Measurements from ENCODE around the gene MCF2L2.
"Not testable (repeated sequence)": the region's sequence is repeated elsewhere in the genome, so short reads cannot be mapped to it uniquely, and the experiment has no call there.

The MCF2L2 gene

GRCh38 chr3:183394150-183394549 is 34.3 kb downstream of the MCF2L2 start:
- DNase-seq, result no peak

- no peak for DNase-seq
Measured at GRCh38 chr3:183393625-183394024, 34.8 kb downstream of the MCF2L2 start.

GRCh38 chr3:183392186-183393034 is 36.0 kb downstream of the MCF2L2 start:
- DNase-seq, result no peak

GRCh38 chr3:183391460-183391859 is 37.0 kb downstream of the MCF2L2 start:
- DNase-seq, result no peak

- DNase-seq, result no peak
Measured at GRCh38 chr3:183390844-183391243, 37.6 kb downstream of the MCF2L2 start.

- no peak for DNase-seq
Measured at GRCh38 chr3:183388213-183388895, 40.1 kb downstream of the MCF2L2 start.

GRCh38 chr3:183387797-183388196 is 40.6 kb downstream of the MCF2L2 start:
- DNase-seq, result no peak

GRCh38 chr3:183386651-183387050 is 41.8 kb downstream of the MCF2L2 start:
- DNase-seq, result no peak

- DNase-seq, result peak; percentile 81
Measured at GRCh38 chr3:183385698-183386613, 42.5 kb downstream of the MCF2L2 start.

GRCh38 chr3:183381673-183382072 is 46.7 kb downstream of the MCF2L2 start:
- DNase-seq, result no peak

GRCh38 chr3:183381179-183381578 is 47.2 kb downstream of the MCF2L2 start:
- peak; percentile 68 for DNase-seq

- no peak for DNase-seq
Measured at GRCh38 chr3:183378951-183379350, 49.5 kb downstream of the MCF2L2 start.

- no peak for DNase-seq
Measured at GRCh38 chr3:183378545-183378944, 49.9 kb downstream of the MCF2L2 start.

GRCh38 chr3:183378008-183378407 is 50.4 kb downstream of the MCF2L2 start:
- DNase-seq, result no peak

- DNase-seq, result no peak
Measured at GRCh38 chr3:183377307-183377959, 51.0 kb downstream of the MCF2L2 start.

GRCh38 chr3:183375787-183376186 is 52.6 kb downstream of the MCF2L2 start:
- DNase-seq, result peak; percentile 41

- DNase-seq, result no peak
Measured at GRCh38 chr3:183375337-183375736, 53.1 kb downstream of the MCF2L2 start.

- DNase-seq, result no peak
Measured at GRCh38 chr3:183372911-183373310, 55.5 kb downstream of the MCF2L2 start.

- DNase-seq, result not testable (repeated sequence)
Measured at GRCh38 chr3:183371600-183371968, 56.8 kb downstream of the MCF2L2 start.

GRCh38 chr3:183370391-183370790 is 58.0 kb downstream of the MCF2L2 start:
- DNase-seq, result no peak

GRCh38 chr3:183369627-183370026 is 58.8 kb downstream of the MCF2L2 start:
- no peak for DNase-seq

- DNase-seq, result peak; percentile 94
Measured at GRCh38 chr3:183369117-183369516, 59.3 kb downstream of the MCF2L2 start.

Measured in hematopoietic multipotent progenitor cell treated with erythropoietin and hydrocortisone succinate and interleukin-3 and kit ligand, for 8 days (in vitro differentiated cells).